ENCODE results near the gene DGLUCY. TPM values are rescaled to one million over a fixed set of nuclear protein-coding genes. Genes with fewer than 3 reads are reported as not detected.
A peak's percentile ranks its signal among the peaks of the same experiment; 100 is the strongest.

Gene DGLUCY
- total and polyA plus RNA-seq, 2 of the 13 experiments (the other 11 are each of a cell fraction or from before 2014, with no cell fraction given) = 14.8 to 36.3 TPM

DNA sequence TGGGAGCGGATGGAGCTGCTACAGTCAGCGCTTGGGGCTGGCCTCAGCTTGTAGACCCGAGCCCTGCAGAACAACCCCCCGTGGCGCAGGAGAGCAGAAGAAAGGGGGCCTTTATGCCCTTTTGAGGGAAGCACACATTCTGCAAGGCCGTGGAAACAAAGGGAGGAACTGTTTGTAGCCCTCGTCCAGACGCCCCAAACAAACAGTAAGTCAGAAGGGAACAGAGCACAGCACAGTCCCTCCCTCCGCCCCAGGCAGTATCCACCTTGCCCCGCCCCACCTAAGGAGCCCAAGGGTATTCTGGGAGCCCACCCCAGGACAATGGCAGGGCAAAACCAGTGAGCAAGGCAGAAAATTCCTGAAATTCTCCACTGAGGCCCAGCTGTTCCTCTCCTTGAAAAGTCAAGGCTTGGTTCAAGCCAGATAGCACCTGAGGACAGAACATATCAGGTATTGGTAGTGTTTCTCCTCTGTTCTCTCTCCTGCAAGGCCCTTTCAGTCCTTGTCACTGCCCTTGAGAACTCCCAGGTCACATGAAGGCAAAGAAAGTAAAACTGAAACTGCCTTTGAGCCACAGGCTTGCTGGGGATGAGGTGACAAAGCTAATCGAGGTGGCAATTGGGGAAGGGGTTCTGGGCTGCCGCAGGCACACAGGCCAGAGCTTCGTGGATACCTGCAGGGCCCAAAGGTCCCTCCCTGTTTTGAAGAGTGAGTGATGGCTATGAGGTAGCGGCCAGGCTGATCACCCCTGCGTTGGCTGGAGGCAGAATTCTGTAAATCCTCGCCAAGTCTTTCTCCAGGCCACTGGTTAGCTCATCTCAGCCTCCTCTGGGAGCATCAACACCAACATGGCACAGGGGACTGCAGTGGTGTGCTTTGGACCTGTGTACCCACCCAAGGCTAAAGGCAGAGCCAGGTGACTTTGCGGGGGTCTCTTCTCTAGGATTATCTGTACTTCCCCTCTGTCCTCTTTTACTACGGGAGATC is 499 bp downstream of the DGLUCY start (continued):
- TF ChIP-seq MLXIP (CRISPR knock-in tag; IDR thresholded peaks at IDR 0.05; ENCODE audit: borderline replicate concordance) = no peak
- peak; percentile 45; the same call in 1 of the 2 replicates for TF ChIP-seq ZNF605 (CRISPR knock-in tag; IDR thresholded peaks at IDR 0.05)
- TF ChIP-seq ZNF773 (CRISPR knock-in tag; IDR thresholded peaks at IDR 0.05; ENCODE audit: borderline replicate concordance) = no peak
- 0 out of 2 replicates have a peak, but pooled peaks have one; percentile 13 for TF ChIP-seq YEATS2 (CRISPR knock-in tag; IDR thresholded peaks at IDR 0.05; ENCODE audit: borderline replicate concordance)
- peak; percentile 92 for TF ChIP-seq ZNF687 (CRISPR knock-in tag; IDR thresholded peaks at IDR 0.05)
- TF ChIP-seq ZFX (CRISPR knock-in tag; IDR thresholded peaks at IDR 0.05; ENCODE audit: low read depth) = peak; percentile 81
- TF ChIP-seq NR2F6 (IDR thresholded peaks at IDR 0.05) = no peak; the same call in 1 of the 2 replicates
- peak; percentile 11; the same call in 1 of the 2 replicates for TF ChIP-seq NR2F6 (CRISPR knock-in tag; IDR thresholded peaks at IDR 0.05)
- TF ChIP-seq ARNT2 (CRISPR knock-in tag; IDR thresholded peaks at IDR 0.05; ENCODE audit: low read depth) = peak; percentile 42
- TF ChIP-seq MEIS1 (CRISPR knock-in tag; IDR thresholded peaks at IDR 0.05; ENCODE audit: borderline replicate concordance) = peak; percentile 82
- no peak for TF ChIP-seq HCFC1 (IDR thresholded peaks at IDR 0.05; ENCODE audit: low read depth, low read length)
- TF ChIP-seq GTF3A (CRISPR knock-in tag; conservative IDR thresholded peaks at IDR 0.05) = peak; percentile 83; the same call in 1 of the 2 replicates
- no peak for TF ChIP-seq FOXK2 (IDR thresholded peaks at IDR 0.05)
- TF ChIP-seq ZNF18 (CRISPR knock-in tag; IDR thresholded peaks at IDR 0.05; ENCODE audit: insufficient replicate concordance) = no peak
- peak; percentile 39 for TF ChIP-seq HNRNPLL (IDR thresholded peaks at IDR 0.05; ENCODE audit: low read depth, low read length, poor library complexity, severe bottlenecking)
- peak; percentile 54; the same call in 1 of the 2 replicates for TF ChIP-seq MTA1 (CRISPR knock-in tag; IDR thresholded peaks at IDR 0.05; ENCODE audit: borderline replicate concordance)

All from HepG2 (cell line).